ENCODE data around the gene SEMA6A.

SEMA6A gene

GRCh38 chr5:116442931-116443551 is 131.6 kb downstream of the SEMA6A start:
- DNase-seq (ENCODE audit: low spot score): no peak
- FAIRE-seq: no peak

DNA sequence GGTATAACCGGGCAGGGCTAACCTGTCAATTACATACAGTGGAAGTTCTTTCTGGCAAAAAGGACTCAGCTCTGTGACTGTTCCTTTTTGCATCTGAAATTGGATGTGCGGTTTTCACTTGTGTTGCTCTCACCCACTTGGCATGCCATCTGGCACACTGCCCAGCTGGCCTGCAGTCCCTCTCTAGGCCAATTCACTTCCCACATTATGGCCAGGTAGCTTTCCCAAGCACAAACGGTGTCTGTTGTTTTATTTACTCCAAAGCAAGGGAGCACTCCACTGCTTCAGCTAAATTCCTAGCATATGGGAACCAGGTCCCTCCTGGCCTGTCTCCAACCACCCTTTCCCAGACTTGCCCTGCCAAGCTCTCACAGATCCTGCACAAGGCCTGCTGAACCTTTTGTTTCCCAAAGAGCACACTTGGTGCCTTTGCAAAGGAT is 132.5 kb downstream of the SEMA6A start:
- DNase-seq (ENCODE audit: low spot score) (peak; percentile 89), FAIRE-seq (peak; percentile 82)

DNA sequence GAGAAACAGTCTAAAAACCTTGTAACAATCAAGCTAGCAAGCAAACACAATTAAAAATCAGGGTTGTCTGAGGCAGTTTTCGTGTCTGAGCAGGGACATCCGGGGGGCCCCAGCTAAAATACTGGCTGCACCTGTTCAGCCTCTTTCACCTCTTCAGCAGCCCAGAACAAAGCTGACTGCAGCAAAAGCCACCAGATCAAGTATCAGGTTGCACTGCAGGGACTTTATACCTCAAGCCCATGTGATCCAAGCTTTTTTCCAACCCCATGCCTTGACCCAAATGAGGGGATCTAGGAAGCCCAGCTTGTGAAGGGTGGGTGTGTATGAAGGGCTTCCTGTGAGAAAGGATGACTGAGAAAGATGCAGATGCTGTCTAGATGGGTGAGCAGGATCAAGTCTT is 133.4 kb downstream of the SEMA6A start:
- DNase-seq (ENCODE audit: low spot score) (no peak), FAIRE-seq (no peak)

GRCh38 chr5:116440457-116441001 is 134.1 kb downstream of the SEMA6A start:
- FAIRE-seq (no peak), DNase-seq (ENCODE audit: low spot score) (no peak)

DNA sequence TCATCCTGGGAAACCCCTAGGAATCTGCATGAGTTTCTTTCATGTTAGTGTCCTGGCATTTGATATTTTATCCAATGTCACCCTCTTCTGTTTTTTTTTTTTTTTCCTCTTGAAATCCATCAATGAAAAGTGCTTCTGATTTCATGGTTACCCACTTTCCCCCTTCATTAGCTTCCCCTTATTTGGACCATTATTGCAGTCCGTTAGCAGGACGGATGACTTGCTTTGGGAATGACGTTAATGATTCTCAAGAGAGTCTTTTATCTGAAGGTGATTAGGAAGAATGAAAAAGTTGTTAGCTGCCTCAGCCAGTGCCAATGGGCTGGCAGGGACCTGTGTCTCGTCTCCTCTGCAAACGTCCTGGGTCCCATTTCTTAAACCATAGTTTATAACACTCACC is 134.7 kb downstream of the SEMA6A start:
- DNase-seq (ENCODE audit: low spot score) (no peak), FAIRE-seq (no peak)

DNA sequence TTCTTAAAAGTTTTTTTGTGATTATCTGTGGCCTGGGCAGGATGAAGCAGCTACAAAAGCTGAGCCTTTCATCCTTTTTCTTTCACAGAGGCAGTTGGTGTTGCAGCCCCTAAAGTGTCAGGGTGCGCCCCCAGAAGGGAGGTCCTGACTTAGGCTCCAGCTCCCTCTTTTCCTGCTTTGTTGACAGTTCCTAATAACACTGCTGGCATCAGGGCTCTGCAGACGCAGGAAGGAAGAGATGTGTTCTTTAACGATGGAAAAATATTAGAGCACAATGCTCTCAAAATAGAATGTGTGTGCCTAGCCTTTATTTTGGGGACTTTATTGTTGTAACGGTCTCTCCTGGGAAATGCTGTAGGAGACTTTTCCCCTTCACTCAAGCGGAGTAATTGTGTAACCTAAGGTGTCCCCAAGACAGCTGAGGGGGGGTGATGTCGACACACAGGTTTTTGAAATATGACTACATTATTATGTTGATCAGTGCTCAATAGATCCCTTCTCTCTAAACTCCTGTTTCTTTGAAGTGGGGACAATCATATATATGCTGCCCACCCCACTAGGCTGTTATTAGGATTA is 135.6 kb downstream of the SEMA6A start:
- DNase-seq (ENCODE audit: low spot score) (no peak), FAIRE-seq (no peak)

DNA sequence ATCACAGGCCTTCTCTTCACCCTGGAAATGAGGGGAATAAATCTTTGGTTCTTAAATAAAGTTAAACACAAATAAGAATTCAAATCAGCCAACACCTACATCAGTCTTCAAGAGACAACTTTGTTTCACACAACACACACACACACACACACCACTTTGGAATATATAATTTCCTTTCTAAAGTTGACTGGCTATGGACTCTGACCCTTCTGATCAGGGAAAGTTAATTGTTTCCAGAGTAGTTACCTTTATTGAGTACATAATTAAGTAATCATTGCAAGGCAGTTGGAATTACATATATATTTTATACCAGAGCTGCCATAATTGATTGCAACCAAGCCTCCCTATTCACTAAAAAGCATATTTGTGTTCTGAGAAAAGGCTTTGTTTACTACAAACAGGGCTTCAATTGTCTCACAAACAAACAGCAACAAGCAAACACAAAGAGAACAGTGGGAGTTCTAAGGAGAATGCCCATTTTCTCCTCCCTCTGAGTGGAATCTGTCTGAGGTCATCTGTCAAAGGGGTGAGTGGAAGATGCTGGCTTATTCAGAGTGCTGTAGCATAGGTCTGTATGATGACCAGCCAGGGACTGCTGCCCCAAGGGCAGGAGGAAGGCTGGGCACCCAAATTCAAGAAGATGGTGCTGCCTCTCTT is 136.6 kb downstream of the SEMA6A start:
- FAIRE-seq (no peak), DNase-seq (ENCODE audit: low spot score) (no peak)

DNA sequence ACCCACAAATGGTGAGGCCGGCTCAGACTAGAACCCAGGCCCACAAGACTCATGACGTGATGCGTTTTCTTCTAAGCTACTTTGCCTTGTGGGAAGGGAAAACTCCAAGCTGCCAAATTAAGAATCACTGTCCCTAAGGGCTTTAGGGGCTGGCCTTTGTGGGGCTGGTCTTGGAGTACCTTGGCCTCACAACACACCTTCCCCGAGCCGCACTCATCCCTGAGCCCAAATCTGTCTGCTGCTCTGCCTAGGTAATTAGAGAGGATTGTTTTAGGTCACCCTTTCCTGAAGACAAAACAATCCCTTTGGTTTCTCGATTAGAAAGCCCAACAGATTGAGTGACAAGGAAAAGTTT is 137.3 kb downstream of the SEMA6A start:
- FAIRE-seq (no peak), DNase-seq (ENCODE audit: low spot score) (no peak)

GRCh38 chr5:116436674-116437350 is 137.8 kb downstream of the SEMA6A start:
- DNase-seq (ENCODE audit: low spot score) (no peak), FAIRE-seq (no peak)

DNA sequence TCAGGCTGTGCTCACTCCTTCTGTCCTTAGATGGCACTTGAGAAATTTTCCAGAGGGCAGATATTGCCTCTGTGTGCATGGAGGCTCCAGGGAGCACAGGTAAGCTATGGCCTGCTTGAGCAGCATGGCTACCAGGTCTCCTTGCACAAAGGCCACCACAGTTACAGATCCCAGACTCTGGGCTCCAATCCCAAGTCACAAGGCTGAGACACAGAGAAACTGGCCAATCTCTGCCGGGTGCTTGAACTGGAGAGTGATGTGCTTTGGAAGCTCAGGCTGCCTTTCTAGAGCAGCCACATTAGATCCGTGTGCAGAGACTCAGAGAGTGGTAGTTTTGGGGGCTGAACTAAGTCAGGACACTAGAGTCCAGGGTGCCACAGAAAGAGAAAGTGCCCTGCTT is 145.7 kb downstream of the SEMA6A start:
- no peak for DNase-seq (ENCODE audit: low spot score)
- no peak for FAIRE-seq

DNA sequence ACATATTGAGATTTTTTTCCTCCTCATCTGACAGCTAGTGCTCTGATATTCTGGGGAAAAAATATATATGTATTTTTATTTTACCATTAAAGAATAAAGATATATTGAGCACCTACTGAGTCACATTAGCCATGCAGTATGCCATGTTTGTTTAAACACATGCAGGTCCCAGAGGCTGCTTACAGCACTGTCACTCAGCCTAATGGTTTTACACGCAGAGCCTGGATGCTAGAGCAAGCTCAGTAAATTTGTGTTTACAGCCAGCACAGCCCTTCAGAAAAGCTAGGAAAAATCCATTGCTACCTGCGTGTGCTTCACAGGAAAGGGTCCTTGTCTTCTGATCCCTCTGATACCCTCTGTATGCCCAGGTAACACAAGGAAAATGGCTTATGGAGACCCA is 146.2 kb downstream of the SEMA6A start:
- FAIRE-seq (no peak), DNase-seq (ENCODE audit: low spot score) (no peak)

GRCh38 chr5:116424951-116425350 is 149.7 kb downstream of the SEMA6A start:
- FAIRE-seq: no peak
- DNase-seq (ENCODE audit: low spot score): no peak

DNA sequence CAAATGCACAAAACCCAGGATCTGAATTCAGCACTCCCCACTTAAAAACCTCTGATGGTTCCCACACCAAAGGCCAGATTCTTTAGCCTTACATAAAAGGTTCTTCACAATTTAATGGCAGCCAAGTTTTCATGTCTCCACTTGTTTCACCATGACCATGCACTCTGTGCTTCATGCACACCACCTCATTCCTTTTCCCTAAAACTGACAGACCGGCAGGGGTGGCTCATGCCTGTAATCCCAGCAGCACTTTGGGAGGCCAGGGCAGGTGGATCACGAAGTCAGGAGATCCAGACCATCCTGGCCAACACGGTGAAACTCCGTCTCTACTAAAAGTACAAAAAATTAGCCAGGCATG is 150.4 kb downstream of the SEMA6A start:
- no peak for DNase-seq (ENCODE audit: low spot score)
- FAIRE-seq: no peak

DNA sequence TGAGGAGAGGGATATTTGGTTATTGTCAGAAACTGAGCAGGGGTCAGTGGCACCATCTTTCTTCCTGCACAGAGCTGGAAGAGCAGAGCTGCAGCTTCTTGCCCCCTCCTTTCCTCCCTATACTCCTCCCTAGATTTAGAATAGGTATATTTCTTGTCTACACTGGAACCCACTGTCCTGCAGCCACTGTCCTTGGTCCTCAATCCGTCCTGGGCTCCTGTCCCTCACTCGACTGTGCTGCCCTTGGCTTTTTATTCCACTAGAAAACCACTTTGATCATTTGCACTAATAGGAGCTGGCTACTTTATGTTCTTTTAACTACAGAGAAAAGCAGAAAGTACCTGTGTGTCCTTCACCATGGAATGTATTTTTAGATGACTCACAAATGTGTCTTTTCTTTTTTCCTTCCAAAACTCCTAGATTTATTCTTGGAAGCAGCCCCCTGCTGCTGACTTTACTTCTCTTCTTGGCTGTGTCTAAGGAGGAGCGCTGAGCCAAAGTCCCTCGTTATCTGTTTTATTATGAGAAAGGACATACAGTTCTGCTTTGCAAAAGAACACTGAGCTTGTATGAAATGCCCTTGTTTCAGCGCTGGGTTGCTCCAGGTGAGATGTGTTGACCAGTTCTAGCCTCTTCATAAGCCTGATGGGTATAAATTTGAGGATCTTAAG is 150.9 kb downstream of the SEMA6A start:
- DNase-seq (ENCODE audit: low spot score) (no peak), FAIRE-seq (no peak)

- DNase-seq (ENCODE audit: low spot score) (no peak), FAIRE-seq (no peak)
Measured at GRCh38 chr5:116423141-116423540, 151.5 kb downstream of the SEMA6A start.

DNA sequence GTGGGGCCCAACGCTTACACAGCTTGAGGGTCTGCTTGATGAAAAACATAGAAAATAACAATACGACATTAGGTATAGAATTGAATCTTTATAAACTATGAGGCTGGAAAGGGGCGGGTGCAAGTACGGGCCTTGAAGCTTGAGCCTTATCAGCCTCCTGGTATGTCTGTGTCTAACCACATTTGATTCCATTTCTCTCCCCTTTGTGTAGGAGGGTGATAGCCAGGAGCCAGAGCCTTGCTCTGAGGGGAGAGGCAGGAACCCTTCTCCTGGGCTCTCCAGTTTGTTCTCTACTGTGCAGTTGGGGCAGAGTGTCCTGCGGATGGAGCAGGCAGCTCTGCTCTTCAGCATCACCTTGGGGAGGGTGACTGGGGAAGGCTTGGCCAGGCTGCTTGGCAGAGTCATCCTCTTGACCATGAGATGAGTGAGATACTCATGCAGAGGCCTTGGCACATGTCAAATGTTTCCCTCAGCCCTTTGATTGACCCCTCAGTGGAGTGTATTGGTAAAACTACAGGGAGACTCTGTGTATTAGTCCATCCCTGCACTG is 153.5 kb downstream of the SEMA6A start:
- DNase-seq (ENCODE audit: low spot score) (no peak), FAIRE-seq (no peak)

GRCh38 chr5:116420540-116420939 is 154.1 kb downstream of the SEMA6A start:
- DNase-seq (ENCODE audit: low spot score) (no peak), FAIRE-seq (no peak)

GRCh38 chr5:116419258-116419657 is 155.4 kb downstream of the SEMA6A start:
- FAIRE-seq (no peak), DNase-seq (ENCODE audit: low spot score) (no peak)

DNA sequence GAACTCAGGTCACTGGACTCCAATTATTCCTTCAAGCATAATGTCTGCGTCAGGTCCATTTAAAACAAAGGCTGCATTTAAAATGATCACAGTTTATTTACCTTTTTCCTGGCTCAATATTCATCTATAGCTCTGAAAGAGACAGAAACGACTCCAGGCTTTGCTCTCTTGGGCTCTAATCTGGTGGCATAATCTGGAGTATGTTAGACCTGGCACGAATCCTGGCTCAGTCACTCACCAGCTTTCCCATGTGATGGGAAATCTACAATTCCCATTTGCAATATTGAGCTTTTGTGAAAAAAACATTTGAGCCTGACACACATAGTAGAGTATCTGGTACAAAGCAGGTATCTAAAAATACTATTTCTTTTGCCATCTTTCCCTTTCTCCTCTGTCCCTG is 155.8 kb downstream of the SEMA6A start:
- DNase-seq (ENCODE audit: low spot score): no peak
- FAIRE-seq: no peak

DNA sequence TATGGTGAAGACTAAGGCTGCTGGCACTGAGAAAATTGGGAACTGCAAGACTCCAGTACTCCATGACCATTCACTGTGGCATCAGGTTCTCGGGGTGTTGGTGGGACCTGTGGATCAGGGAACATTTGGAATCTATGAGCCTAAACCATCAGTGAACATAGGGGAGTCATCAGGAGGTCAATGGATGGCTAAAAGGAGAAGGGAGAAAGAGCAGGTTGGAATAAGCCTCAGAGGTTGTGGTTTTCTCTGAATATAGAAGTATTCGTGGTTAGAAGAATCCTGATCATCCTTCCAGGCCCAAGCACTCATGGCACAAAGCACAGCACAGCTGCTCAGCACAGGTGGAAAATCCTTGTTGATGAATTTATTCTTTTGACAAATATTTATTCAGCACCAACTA is 156.6 kb downstream of the SEMA6A start:
- no peak for DNase-seq (ENCODE audit: low spot score)
- FAIRE-seq: no peak

GRCh38 chr5:116415989-116416388 is 158.6 kb downstream of the SEMA6A start:
- no peak for FAIRE-seq

GRCh38 chr5:116415182-116415581 is 159.4 kb downstream of the SEMA6A start:
- FAIRE-seq: no peak
- no peak for DNase-seq (ENCODE audit: low spot score)

More at GRCh38 chr5:116415989-116416388, 158.6 kb downstream of the SEMA6A start:
- DNase-seq (ENCODE audit: low spot score): no peak
